CD4-positive, alpha-beta T cell treated with Interleukin-2 at 100 ng/mL for 4 hours (primary cell): Measurements from ENCODE around the gene ENPP1.
A peak's percentile ranks its signal among the peaks of the same experiment; 100 is the strongest.
"Not testable (repeated sequence)": the region's sequence is repeated elsewhere in the genome, so short reads cannot be mapped to it uniquely, and the experiment has no call there.

Experiments
- DNase-seq: peaks from one replicate; pipeline ENCODE4 v3.0.0-alpha.2; 2020; ENCODE audit warnings: low spot score

ENPP1 gene

GRCh38 chr6:131877999-131878789 is 70.4 kb downstream of the ENPP1 start:
- DNase-seq = no peak

- DNase-seq = no peak
These were observed 75.2 kb downstream of the ENPP1 start for GRCh38 chr6:131883016-131883415.

GRCh38 chr6:131885237-131885636 is 77.4 kb downstream of the ENPP1 start:
- no peak for DNase-seq

GRCh38 chr6:131886517-131886916 is 78.7 kb downstream of the ENPP1 start:
- DNase-seq = no peak

GRCh38 chr6:131890091-131890490 is 82.3 kb downstream of the ENPP1 start:
- DNase-seq = no peak

GRCh38 chr6:131893198-131893597 is 85.4 kb downstream of the ENPP1 start:
- no peak for DNase-seq

- DNase-seq = no peak
These were observed 86.9 kb downstream of the ENPP1 start for GRCh38 chr6:131894493-131895424.

GRCh38 chr6:131897050-131897435 is 89.2 kb downstream of the ENPP1 start:
- no peak for DNase-seq

- no peak for DNase-seq
These were observed 89.8 kb downstream of the ENPP1 start for GRCh38 chr6:131897621-131898020.

GRCh38 chr6:131898718-131899117 is 90.9 kb downstream of the ENPP1 start:
- no peak for DNase-seq

- no peak for DNase-seq
These were observed 92.4 kb downstream of the ENPP1 start for GRCh38 chr6:131900231-131900630.

- DNase-seq = not testable (repeated sequence)
These were observed 93.6 kb downstream of the ENPP1 start for GRCh38 chr6:131901326-131901873.

- not testable (repeated sequence) for DNase-seq
These were observed 95.9 kb downstream of the ENPP1 start for GRCh38 chr6:131903734-131904133.

GRCh38 chr6:131908787-131909186 is 101.0 kb downstream of the ENPP1 start:
- not testable (repeated sequence) for DNase-seq

- peak; percentile 79 for DNase-seq
These were observed 101.8 kb downstream of the ENPP1 start for GRCh38 chr6:131909408-131910218.

GRCh38 chr6:131910219-131910589 is 102.4 kb downstream of the ENPP1 start:
- no peak for DNase-seq

- no peak for DNase-seq
These were observed 103.1 kb downstream of the ENPP1 start for GRCh38 chr6:131910956-131911355.

GRCh38 chr6:131911951-131912350 is 104.1 kb downstream of the ENPP1 start:
- no peak for DNase-seq

- no peak for DNase-seq
These were observed 106.4 kb downstream of the ENPP1 start for GRCh38 chr6:131914234-131914633.

- peak; percentile 54 for DNase-seq
These were observed 107.3 kb downstream of the ENPP1 start for GRCh38 chr6:131914967-131915751.
